Dermis blood vessel endothelial cell (primary cell): ENCODE measurements around the gene SECTM1. TPM values are rescaled to one million over a fixed set of nuclear protein-coding genes. Genes with fewer than 3 reads are reported as not detected.
"Not testable (repeated sequence)": the region's sequence is repeated elsewhere in the genome, so short reads cannot be mapped to it uniquely, and the experiment has no call there.

ENCODE experiments used
- DNase-seq: peaks from one replicate; pipeline ENCODE4 v3.0.0; 2010
- total RNA-seq: library from RNA; depleted of rRNA; stranded (reverse); fragments of >200 nt; gene quantifications from 2 replicates; pipeline ENCODE4 v1.2.3, GENCODE V29; 2014

Gene SECTM1
- total RNA-seq, 1 donor from 2014 or later, result 3.6 TPM

DNA sequence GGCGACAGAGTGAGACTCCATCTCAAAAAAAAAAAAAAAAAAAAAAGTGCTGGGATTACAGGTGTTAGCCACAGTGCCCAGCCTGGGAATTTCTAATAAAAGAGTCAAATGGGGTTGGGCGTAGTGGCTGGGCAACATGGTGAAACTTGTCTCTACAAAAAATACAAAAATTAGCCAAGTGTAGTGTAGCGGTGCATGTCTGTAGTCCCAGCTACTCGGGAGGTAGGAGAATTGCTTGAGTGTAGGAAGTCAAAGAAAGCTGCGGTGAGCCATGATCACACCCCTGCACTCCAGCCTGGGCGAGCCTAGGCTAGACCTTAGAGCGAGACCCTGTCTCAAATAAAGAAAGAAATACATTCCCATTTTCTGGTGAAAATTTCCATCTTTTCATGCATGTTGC is 35.6 kb upstream of the SECTM1 start:
- DNase-seq, result no peak

DNA sequence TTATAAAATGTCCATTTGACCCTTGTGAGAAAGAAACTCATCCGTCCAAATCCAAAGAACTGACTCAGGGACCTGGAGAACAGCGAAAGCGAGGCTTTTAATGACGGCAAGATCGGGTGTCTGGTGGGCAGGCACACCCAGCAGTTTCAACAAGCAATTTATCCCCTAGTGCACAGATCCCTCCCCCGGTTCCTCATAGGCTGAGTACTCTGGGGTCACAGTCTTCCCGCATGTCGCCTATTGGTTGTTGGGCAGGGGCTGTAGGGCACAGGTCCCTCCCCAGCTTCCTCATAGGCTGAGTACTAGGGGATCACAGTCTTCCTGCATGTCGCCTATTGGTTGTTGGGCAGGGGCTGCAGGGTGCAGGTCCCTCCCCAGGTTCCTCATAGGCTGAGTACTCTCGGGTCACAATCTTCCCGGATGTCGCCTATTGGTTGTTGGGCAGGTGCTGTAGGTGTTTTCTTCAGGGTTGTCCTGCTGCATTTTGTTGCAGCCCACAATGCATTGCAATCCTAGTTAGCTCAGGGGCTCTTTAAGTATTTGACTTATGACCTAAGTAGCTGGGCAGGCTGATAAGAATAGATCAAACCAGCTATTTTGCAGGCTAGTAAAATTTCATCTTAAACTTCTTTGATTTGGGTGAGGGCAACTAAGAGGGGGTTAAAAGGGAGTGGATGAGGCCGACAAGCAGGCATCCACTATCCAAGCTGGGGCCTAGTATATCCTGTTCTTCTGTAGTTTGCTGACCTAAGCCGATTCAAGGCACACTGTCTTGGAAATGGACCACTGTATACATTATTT is 34.4 kb upstream of the SECTM1 start:
- no peak for DNase-seq

DNA sequence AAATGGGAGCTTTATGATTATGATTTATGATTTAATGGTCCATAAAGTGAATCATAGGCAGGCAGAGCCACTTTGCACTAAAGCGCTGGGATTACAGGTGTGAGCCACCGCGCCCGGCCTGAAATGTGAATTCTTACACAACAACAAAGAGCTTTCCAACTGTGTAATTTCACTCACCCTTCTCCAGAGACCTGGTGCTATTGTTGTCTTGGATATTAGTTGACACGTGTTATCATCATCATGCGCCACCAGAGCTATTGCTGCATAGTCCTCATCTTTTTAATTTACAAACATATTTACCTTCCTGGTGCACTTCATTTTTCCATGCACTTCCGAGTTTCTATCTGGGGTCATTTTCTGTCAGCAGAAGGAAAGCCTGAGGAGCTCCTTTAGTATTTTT is 33.2 kb upstream of the SECTM1 start:
- no peak for DNase-seq

DNA sequence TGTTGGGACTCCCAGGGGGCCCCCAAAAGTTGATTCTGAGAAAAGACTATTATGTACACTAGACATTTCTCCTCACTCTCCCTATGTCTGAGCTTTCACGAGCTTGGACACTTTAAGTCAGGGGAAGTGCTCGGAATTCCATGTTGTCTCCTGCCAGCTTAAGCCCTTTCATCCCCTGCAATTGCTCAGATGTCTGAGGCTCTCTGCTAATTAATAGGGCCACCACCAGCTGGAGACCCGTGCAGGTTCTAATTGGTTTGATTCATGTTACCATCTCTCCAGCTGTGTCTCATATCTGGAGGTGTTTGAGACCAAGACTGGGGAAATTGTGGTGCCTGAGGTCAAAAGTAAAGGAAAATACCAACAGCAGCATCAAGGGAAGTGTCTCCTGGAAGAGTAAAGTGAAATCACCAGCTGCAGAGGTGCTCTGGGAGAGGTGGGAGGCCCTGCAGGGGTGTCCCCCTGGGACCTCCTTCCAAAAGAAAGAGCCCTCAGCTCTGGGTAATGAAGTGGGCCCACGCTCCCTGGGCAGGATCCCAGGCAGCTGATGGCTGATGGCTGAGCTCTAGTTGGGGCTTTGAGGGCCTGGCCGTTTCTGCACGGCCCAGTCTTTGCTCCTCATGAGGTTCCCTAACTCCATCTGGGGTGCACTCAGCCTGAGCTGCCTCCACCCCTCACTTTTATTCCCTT is 32.2 kb upstream of the SECTM1 start:
- no peak for DNase-seq

DNA sequence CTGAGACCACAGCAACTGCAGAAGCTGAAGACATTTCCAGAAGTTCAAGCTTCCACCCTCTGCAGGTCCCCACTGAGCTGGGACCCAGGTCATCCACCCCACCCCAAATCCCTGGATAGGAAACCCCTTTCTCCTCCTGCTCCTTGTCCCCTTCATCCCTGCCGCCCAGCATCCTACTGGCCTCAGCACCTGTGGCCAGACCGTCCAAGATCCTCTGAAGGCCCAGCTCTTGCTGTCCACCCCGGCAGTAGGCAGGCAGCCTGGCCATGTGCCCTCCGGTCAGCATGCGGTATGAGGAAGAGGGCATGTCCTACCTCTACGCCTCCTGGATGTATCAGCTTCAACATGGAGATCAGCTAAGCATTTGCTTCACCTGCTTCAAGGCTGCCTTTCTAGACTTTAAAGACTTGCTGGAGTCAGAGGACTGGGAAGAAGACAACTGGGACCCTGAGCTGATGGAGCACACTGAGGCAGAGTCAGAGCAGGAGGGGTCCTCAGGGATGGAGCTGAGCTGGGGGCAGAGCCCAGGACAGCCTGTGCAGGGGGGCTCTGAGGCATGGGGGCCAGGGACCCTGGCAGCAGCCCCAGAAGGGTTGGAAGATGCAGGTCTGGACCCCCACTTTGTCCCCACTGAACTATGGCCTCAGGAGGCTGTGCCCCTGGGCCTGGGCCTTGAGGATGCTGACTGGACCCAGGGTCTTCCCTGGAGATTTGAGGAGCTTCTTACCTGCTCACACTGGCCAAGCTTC is 28.5 kb upstream of the SECTM1 start:
- no peak for DNase-seq

DNA sequence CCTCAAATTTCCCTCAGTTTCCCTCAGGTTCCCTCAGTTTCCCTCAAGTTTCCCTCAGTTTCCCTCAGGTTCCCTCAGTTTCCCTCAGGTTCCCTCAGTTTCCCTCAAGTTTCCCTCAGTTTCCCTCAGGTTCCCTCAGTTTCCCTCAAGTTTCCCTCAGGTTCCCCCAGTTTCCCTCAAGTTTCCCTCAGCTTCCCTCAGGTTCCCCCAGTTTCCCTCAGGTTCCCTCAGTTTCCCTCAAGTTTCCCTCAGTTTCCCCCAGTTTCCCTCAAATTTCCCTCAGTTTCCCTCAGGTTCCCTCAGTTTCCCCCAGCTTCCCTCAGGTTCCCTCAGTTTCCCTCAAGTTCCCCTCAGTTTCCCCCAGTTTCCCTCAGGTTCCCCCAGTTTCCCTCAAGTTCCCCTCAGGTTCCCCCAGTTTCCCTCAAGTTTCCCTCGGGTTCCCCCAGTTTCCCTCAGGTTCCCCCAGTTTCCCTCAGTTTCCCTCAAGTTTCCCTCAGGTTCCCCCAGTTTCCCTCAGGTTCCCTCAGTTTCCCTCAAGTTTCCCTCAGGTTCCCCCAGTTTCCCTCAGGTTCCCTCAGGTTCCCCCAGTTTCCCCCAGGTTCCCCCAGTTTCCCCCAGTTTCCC is 26.0 kb upstream of the SECTM1 start:
- peak; percentile 28 for DNase-seq

DNA sequence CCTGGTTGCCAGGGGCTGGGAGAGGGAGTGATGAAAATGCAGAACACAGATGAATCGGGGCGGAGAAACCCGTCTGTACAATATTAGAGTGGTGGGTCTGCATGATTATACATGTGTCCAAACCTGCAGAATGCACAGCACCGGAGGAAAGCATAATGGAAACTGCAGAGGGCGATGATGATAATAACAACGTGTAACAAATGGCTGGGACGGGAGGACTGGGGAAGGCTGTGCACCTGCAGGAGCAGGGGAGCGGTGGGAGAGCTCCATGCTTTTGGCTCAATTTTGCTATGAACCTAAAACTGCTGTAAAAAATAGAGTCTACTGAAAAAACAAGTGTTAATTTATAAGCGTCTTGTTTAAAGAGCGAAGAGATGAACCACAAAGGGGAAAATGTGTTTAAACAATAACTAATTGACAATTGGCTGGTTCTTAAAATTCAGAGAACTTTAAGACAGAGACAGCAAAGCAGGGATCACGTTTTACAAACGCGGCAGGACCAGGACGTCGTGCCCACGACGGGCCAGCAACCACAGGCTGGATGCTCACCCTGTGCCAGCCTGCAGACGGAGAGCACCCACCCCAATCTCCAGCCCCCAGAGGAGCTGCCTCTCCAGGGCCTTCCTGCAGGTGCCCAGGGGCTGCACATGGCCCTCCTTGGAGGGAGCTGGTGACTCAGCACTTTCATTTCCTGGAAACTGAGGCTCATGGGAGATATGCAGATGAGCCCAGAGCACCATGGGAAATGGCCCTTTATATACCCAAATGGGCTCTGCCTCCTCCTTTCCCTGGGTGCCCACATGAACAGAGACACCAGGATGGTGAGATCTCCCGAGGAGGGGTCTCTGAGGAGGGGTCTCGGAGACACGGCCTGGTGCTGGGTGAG is 25.1 kb upstream of the SECTM1 start, which contains the start of gene TEX19:
TSS of gene TEX19 (plus strand) at position 783 of the 886 bp plus-strand sequence. CDS start 2,904 bp downstream, outside the sequence.
- DNase-seq, result no peak

DNA sequence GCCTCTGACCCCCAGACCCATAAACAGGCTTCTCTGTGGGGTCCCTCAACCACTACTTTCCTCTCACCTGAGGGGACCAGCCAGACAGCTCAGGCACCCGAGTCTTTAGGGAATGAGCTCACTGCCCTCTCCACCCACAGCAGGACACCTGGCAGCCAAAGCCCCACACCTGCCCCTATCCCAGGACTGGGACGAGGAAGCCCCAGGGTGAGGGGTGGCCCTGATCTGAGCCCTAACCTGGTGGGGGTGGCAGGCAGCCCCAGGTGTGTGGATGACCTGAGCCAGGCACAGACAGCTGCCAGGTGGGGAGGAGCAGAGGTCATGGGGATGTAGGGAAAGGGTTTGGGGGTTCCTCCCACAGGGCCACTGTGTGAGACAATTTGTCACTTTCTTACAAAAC is 23.8 kb upstream of the SECTM1 start:
- no peak for DNase-seq

DNA sequence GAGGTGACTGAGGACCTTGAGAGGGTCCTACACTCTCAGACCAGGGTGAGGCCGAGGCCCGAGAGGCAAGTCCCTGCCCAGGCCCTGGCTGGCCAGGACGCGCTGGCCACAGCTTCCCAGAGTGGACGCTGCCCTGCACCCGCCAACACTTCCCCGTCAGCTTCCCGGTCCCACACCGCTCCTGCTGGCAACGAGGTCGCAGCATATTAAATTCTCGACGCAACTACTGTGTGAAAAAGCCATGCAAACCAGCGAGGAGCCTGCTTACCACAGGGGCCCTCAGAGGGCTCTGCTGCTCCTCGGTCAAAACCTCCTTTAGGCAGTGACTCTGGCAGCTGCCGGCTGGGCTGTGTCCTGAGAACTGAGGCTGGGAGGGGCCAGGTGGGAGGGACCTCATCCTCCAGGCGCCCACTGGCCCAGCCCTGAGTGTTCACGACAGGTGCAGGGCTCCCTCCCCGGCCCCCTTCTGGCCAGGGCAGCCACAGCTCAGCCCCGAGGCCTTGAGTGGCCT is 23.3 kb upstream of the SECTM1 start:
- DNase-seq, result no peak

DNA sequence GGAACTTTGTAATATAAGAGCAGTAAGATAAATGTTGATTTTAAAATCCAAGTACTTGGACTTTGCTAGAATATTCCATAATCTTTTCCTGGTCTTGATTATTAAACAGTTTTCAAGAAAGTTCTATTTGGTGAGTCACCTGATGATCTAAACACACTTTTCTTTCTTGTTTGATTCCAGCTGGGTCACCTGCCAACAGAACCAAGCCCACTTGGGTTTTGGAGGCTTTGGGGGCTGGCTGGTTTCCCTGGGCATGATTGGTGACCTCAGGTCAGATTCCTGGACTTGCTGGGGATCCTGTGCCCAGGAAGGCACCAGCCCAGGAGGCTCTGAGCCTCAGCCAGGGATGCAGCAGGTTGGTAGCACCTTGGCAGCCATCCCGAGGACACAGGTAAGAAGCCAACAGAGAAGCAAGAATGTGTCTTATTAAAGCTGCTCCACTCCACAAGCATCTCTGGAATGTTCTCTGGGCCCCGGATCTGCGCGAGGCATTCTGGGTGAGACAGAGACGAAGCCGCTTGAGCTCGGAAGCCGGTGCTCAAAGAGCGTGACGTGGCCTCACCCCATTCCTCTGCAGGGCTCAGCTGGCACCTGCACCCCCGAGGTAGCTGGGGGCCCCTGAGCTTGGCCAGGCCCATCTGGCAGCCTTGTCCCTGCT is 22.3 kb upstream of the SECTM1 start:
- DNase-seq, result no peak

DNA sequence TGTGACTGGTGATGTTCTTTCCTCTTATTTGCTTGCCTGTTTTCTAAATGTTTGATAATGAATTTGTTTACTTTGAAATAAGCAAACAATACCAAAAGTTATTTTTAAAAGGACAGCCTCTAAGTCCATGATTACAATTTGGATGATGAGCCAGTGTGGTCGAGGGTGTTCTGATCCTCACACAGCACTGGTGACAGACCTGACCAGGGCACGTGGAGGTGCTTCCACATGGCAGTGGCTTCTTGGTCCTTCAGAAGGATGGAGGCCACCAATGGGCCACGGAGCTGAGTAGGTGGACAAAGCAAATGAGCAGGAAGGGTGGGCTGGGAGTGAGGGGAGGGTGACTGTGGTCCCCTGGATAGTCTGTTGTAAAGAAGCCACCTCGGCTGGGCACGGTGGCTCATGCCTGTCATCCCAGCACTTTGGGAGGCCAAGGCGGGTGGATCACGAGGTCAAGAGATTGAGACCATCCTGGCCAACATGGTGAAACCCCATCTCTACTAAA is 21.3 kb upstream of the SECTM1 start:
- DNase-seq, result no peak

DNA sequence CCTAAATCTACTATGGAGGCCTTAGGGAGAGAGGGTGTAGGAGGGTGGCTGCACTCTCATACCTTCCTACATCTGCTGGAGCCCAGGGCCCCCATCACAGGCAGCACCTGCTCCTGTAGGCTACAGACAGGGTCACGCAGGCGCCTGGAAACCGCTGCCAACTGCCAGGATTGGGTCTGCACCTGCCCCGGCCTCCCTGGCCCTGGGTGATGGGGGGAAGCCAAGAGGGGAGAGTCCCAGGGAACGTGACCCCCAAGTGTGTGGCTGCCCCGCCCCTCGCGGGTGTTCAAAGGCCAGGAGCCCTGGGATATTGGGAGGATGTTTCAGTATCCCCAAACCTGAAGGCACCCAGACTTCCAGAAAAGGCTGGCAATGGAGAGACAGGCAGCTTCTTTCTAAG is 19.9 kb upstream of the SECTM1 start:
- DNase-seq, result no peak

DNA sequence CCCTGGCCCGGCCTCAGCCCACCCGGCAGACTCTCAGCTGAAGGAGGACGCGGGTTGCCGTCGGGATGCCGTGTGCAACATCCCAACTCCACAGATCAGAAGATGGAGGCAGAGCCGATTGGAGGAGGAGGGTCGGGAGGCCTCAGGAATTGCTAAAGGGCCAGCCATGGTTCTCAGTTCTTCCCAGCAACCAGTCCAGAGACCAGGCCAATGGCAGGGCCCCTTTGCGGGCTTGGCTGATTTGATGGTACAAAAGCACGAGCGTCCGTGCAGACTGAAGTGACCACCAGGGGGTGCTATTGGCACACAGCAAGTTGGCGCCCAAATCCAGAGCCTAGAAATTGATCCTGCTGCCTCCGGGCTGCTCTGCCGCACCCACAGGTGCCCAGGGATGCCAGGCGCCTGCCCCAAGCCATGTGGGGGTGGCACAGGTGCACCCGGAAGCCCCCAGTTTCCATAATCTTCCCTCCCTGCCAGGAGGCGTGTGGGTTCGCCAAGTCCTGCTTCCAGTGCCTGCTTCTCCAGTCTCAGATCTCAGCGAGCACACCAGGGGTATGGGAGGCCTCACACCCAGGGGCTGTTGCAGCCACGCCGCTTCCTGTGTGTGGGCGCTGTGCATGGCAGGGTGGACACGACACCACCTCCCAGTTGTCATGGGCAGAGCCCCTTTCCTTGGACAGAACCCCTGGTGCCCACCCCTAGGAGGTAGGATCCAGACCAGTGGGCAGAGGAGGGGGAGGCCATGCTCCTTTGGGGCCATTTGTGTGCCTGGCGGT is 18.3 kb upstream of the SECTM1 start:
- peak; percentile 95 for DNase-seq

DNA sequence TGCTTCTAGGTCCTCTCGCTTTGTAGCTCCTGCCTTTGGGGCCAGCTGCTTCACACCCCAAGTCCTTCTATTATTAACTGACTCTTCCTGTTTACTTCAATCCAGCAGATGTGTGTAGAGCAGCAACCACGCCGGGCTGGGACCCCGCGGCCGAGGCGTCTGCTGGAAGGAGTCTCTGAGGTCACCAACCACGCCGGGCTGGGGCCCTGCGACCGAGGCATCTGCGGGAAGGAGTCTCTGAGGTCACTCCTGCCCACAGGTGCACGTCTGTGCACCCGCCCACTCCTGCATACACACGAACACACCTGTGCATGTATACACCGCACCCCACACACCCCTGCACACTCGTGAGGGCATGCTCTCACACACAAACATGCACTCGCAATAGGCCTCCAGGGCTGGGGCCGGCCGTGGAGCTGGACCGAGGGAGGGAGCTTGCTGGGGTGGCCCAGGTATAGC is 17.7 kb upstream of the SECTM1 start:
- DNase-seq, result no peak

DNA sequence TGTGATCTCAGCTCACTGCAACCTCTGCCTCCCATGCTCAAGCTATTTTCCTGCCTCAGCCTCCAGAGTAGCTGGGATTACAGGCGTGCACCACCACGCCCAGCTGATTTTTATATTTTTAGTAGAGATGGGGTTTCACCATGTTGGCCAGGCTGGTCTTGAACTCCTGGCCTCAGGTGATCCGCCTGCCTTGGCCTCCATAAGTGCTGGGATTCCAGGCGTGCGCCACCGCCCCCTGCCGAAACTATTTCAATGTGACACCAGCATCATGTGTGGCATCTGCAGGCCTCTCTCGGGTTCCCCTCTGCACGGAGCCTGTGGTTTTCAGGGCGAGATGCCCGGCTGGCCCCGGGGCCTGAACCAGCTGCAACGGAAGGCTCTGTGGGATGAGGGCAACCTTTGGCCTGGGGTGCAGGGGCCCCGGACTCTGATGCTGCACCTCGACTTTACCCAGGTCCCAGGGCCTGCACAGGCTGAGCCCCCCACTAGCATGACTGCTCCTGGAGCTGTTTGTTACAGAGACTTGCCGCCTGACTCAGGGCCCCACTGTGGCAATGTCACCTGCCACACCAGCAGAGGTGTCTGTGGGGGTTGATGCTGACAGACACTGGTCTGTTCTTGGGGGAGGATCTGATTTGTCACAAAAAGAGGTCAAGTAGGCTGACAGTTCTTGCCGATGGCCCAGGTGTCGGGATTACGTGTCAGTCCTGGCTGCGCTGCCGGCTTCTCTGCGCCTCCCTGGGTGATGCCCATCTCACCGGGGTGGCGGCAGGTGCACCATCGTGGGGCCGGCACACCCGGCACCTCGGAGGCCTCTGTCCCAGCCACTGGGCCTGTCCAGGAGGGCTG is 16.8 kb upstream of the SECTM1 start:
- DNase-seq, result no peak

DNA sequence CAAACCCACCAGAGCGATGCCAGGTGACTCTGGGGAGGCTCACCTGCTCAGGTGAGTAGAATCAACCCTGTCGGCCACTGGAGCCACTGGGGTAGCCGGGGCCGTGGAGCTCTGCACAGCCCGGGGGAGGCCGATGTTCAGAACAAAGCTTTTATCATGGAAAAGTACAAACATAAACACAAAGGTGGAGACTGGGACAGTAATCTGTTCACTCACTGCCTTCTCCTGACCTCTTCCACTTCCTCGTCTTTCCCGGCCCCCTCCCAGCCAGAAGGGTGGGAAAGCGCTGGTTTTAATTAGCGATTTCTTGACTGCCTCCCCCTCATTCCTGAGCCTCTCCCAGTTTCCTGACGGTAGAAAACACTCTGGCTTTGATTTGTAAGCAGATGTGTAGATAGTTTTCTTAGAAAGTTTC is 15.7 kb upstream of the SECTM1 start:
- DNase-seq, result no peak

DNA sequence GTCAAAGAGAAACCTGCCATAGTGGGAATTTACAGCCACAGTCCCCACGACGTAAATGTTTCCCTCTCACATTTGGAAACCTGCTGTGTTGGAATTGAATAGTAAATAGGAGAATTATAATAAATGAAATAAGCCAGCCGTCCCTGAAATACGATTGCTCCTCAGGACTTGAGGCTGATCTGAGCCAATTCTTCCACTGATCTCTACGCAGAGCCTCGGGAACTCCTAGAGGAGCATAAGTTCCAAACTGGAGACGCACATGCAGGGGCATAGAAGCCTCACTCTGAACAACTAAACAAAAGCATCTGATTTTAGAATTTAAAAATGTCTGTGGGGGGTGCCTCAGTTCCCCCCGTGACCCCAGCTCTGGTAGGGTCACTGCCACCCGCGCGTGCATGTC is 15.3 kb upstream of the SECTM1 start:
- no peak for DNase-seq

DNA sequence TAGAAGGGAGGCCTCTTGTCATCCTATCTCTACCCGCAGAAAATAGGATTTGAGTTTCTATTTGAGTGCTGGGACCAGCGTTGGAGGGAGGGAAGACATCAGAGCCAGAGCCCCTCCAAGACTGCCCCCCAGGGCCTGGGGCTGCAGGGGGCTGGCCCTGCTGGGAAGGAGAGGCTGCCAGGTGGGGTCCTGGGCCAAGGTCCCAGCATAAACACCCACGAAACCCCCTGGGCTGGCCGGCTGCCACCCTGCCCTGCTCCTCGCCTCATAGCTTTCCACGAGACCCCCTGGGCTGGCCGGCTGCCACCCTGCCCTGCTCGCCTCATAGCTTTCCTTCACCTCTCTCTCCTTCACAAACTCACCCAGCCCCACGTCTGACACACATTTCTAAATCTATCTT is 14.9 kb upstream of the SECTM1 start:
- no peak for DNase-seq

DNA sequence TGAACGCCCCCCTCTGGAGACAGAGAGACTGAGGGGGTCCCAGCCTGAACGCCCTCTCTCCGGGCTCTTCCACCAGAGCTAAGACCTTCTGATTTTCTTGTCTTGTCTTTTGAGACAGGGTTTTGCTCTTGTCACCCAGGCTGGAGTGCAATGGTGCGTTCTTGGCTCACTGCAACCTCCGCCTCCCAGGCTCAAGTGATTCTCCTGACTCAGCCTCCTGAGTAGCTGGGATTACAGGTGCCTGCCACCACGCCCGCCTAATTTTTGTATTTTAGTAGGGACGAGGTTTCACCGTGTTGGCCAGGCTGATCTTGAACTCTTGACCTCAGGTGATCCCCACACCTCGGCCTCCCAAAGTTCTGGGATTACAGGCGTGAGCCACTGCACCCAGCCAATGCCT is 14.4 kb upstream of the SECTM1 start:
- DNase-seq, result not testable (repeated sequence)
